Lower leg skin (tissue), 3 donors: ENCODE measurements around the gene PSPH.
"Not testable (repeated sequence)": the region's sequence is repeated elsewhere in the genome, so short reads cannot be mapped to it uniquely, and the experiment has no call there.

Source experiments
- POLR2A ChIP-seq, 2 donors: fragments of 450-650 bp; IDR thresholded peaks; one replicate each; pipeline ENCODE4 v1.6.1; 2016 to 2017; ENCODE audit warnings: antibody characterized with exemption in 2 of 2, mild to moderate bottlenecking in 1 of 2, moderate library complexity in 1 of 2
- TF ChIP-seq, protein P1 (sequence below), 3 donors: fragments of 450-650 bp; IDR thresholded peaks; one replicate each; pipeline ENCODE4 v1.5.1; 2016; ENCODE audit warnings: antibody characterized with exemption in 3 of 3, mild to moderate bottlenecking in 3 of 3, moderate library complexity in 2 of 3

GRCh38 chr7:56047446-56048116, 3.7 kb downstream of the PSPH start:
- TF ChIP-seq, protein P1, sequence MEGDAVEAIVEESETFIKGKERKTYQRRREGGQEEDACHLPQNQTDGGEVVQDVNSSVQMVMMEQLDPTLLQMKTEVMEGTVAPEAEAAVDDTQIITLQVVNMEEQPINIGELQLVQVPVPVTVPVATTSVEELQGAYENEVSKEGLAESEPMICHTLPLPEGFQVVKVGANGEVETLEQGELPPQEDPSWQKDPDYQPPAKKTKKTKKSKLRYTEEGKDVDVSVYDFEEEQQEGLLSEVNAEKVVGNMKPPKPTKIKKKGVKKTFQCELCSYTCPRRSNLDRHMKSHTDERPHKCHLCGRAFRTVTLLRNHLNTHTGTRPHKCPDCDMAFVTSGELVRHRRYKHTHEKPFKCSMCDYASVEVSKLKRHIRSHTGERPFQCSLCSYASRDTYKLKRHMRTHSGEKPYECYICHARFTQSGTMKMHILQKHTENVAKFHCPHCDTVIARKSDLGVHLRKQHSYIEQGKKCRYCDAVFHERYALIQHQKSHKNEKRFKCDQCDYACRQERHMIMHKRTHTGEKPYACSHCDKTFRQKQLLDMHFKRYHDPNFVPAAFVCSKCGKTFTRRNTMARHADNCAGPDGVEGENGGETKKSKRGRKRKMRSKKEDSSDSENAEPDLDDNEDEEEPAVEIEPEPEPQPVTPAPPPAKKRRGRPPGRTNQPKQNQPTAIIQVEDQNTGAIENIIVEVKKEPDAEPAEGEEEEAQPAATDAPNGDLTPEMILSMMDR (IDR thresholded peaks at IDR 0.05), result not testable (repeated sequence)
- TF ChIP-seq POLR2A (IDR thresholded peaks at IDR 0.05), result not testable (repeated sequence)
